Measurements from ENCODE around the gene POU6F2. TPM values are rescaled to one million over a fixed set of nuclear protein-coding genes. Genes with fewer than 3 reads are reported as not detected.

POU6F2 gene, protein sequence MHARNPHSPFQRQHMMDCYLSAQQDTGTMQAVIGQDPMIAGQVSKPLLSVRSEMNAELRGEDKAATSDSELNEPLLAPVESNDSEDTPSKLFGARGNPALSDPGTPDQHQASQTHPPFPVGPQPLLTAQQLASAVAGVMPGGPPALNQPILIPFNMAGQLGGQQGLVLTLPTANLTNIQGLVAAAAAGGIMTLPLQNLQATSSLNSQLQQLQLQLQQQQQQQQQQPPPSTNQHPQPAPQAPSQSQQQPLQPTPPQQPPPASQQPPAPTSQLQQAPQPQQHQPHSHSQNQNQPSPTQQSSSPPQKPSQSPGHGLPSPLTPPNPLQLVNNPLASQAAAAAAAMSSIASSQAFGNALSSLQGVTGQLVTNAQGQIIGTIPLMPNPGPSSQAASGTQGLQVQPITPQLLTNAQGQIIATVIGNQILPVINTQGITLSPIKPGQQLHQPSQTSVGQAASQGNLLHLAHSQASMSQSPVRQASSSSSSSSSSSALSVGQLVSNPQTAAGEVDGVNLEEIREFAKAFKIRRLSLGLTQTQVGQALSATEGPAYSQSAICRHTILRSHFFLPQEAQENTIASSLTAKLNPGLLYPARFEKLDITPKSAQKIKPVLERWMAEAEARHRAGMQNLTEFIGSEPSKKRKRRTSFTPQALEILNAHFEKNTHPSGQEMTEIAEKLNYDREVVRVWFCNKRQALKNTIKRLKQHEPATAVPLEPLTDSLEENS
- total RNA-seq (2022; extraction: Qiagen RNA extraction), result not detected in 5 replicates

DNA sequence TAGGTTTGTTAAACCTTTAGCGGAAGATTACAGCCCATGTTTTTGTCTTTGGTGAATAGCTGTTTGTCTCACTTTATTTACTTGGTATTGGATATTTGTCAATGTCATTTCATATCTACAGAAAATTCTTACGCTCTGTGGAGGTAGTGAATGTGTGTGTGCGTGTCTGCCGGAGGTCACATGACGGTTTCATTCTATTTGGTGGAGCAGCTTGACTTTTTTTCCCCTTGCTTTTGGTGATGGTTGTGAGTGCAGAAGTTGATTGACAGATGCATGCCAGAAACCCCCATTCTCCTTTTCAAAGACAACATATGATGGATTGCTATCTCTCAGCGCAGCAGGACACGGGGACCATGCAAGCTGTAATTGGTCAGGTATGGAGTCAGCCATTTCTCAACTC, at the start of gene POU6F2:
TSS of gene POU6F2 (plus strand) at position 225 of the 400 bp plus-strand sequence. CDS start at position 270, 45 bp downstream.

Other genes starting within 250 kb of the POU6F2 start
- 20.8 to 31.4 TPM (median 26.7 TPM) in 5 replicates for gene VPS41, start 68.7 kb upstream of the POU6F2 start, total RNA-seq (2022; extraction: Qiagen RNA extraction)

Data from A549 treated with dexamethasone at 1 μM for 4 hours (cell line).